ENCODE results near the gene SNX10.

Gene SNX10

DNA sequence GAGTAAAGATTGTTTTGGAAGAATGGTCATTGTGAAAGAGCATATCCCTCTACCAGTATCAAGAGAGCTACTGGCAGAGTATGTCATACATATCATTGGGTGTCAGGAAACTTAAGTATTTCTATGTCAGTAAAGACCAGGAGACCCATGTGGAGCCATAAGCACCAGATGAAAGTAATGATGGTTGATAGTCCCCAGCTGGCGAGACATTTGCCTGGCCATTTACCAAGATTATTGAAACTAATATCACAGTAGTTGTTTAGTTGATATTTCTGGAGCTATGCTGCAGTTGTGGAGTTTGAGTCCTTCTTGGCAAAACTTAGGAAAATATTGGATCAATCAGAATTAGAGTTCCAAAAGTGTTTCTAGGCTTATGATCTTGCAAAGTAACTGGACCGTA lies 114.8 kb downstream of the SNX10 start:
- TF ChIP-seq, protein P1, sequence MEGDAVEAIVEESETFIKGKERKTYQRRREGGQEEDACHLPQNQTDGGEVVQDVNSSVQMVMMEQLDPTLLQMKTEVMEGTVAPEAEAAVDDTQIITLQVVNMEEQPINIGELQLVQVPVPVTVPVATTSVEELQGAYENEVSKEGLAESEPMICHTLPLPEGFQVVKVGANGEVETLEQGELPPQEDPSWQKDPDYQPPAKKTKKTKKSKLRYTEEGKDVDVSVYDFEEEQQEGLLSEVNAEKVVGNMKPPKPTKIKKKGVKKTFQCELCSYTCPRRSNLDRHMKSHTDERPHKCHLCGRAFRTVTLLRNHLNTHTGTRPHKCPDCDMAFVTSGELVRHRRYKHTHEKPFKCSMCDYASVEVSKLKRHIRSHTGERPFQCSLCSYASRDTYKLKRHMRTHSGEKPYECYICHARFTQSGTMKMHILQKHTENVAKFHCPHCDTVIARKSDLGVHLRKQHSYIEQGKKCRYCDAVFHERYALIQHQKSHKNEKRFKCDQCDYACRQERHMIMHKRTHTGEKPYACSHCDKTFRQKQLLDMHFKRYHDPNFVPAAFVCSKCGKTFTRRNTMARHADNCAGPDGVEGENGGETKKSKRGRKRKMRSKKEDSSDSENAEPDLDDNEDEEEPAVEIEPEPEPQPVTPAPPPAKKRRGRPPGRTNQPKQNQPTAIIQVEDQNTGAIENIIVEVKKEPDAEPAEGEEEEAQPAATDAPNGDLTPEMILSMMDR (conservative IDR thresholded peaks at IDR 0.05; ENCODE audit: low read length) = no peak
- DNase-seq (ENCODE audit: low read depth) = no peak
- H3K4me3 ChIP-seq (ENCODE audit: low read length) = no peak overlapping the region

GRCh38 chr7:26409661-26410547 lies 118.2 kb downstream of the SNX10 start:
- TF ChIP-seq, protein P1 (conservative IDR thresholded peaks at IDR 0.05; ENCODE audit: low read length) = no peak
- H3K4me3 ChIP-seq (ENCODE audit: low read length) = no peak overlapping the region
- no peak for DNase-seq (ENCODE audit: low read depth)

DNA sequence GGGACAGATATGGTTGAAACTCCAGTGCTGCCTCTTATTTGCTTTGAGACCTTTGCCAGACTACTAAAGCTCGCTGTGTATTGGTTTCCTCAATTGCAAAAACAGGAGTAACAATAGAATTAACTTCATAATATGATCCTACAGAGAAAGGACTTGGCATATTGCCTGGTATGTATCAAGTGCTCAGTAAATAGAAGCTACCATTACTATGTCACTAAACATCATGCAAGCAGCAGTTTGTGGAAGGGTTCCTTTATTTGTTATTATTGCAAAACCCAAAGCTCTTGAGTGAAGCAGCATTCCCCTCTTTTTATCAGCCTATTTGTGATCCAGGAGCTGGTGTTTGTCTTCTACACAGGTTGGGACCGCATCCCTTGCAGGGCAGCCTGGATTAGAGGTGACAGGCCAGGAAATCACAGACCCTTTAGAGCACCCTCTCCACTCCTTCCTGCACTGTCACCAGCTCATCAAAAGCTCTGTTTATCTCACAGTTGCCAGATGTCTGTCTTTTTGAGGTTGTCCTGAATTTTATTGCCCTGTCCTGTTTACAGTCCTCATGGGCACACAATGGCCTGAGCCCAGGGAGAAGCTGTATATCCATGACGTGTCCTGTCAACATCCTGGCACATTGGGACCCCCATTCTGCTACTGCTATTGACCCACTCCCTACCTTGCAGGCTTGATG lies 121.5 kb downstream of the SNX10 start:
- DNase-seq (ENCODE audit: low read depth) = no peak
- TF ChIP-seq, protein P1 (conservative IDR thresholded peaks at IDR 0.05; ENCODE audit: low read length) = no peak
- no peak overlapping the region for H3K4me3 ChIP-seq (ENCODE audit: low read length)

DNA sequence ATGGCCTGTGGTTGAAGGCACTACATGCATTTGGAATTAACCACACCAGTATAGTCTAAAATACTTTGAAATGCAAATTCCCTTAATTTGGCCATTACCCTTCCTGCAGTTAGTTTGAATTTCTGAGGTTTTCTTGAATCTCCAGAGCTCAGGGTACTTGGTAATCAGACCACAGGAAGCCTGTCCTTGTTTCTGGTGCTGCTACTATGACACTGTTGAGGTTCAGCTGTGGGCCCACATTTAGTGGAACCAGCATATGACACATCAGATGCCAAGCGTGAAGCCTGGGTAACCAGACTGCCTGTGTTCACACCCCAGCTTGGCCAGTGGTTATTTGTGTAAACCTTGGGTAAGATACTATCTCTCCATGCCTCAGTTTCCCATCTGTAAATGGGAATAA lies 124.3 kb downstream of the SNX10 start:
- H3K4me3 ChIP-seq (ENCODE audit: low read length) = no peak overlapping the region
- DNase-seq (ENCODE audit: low read depth) = no peak
- TF ChIP-seq, protein P1 (conservative IDR thresholded peaks at IDR 0.05; ENCODE audit: low read length) = no peak

- DNase-seq (ENCODE audit: low read depth) = no peak
- no peak overlapping the region for H3K4me3 ChIP-seq (ENCODE audit: low read length)
- TF ChIP-seq, protein P1 (conservative IDR thresholded peaks at IDR 0.05; ENCODE audit: low read length) = no peak
These were observed 126.3 kb downstream of the SNX10 start for GRCh38 chr7:26417911-26418413.

DNA sequence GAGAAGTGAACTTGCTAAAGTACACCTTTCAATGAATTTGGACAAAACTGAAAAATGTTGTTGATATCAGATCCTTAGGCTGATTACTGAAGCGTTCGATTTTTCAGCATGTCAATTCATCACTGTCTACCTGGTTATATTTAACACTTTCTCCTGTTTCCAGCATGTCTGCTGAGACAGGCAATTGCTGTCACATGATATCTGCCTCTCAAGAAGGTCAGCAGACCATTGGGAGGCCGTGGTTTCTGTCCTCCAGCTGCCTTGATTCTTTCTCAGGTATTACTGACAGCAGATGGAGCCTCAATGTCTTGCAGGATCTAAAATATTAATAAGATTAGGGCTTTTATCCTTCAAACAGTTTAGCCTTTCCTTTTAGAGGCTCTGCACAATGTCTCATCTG lies 127.5 kb downstream of the SNX10 start:
- TF ChIP-seq, protein P1 (conservative IDR thresholded peaks at IDR 0.05; ENCODE audit: low read length) = no peak
- H3K4me3 ChIP-seq (ENCODE audit: low read length) = no peak overlapping the region
- no peak for DNase-seq (ENCODE audit: low read depth)

All from AG10803 (cell line).